A673 (cell line): ENCODE results near the gene WDR75.

Experiments used
- CTCF ChIP-seq: fragments of 300-800, 200-600 bp; sonication (generic); conservative IDR thresholded peaks from 2 replicates; pipeline ENCODE4 v1.5.1; 2017; ENCODE audit warnings: low read depth, mild to moderate bottlenecking, antibody characterized with exemption, low read length, moderate library complexity, mixed read lengths
- EZH2 ChIP-seq: fragments of 200-600 bp; sonication (generic); IDR thresholded peaks from 2 replicates; pipeline ENCODE4 v1.6.1; 2017; ENCODE audit warnings: borderline replicate concordance, low read depth, mild to moderate bottlenecking, mixed read lengths, antibody characterized with exemption, low read length; ENCODE audit not compliant: poor library complexity, severe bottlenecking

GRCh38 chr2:189425676-189426075 is 15.6 kb upstream of the WDR75 start:
- TF ChIP-seq CTCF, result no peak
- no peak for TF ChIP-seq EZH2
